SU-DHL-6 (cell line): ENCODE data around the gene RNF217.

Experiments used
- CTCF ChIP-seq: fragments of 200-600 bp; sonication (generic); IDR thresholded peaks from one replicate; pipeline ENCODE4 v1.5.1; 2017; ENCODE audit warnings: antibody characterized with exemption, mild to moderate bottlenecking, low read length, moderate library complexity; ENCODE audit not compliant: insufficient read depth, poor library complexity, severe bottlenecking
- EZH2phosphoT487 ChIP-seq: fragments of 200-600 bp; sonication (generic), shearing (Covaris generic); conservative IDR thresholded peaks from 2 replicates; pipeline ENCODE4 v1.6.1; 2018; ENCODE audit warnings: mild to moderate bottlenecking, antibody characterized with exemption, low read length, moderate library complexity, mixed read lengths

- TF ChIP-seq CTCF (no peak), EZH2phosphoT487 (no peak)
Observed at GRCh38 chr6:125112934-125113333, 150.7 kb downstream of the RNF217 start.
